Psoas muscle (tissue), 8 donors: ENCODE measurements around the gene GPAT3. TPM values are rescaled to one million over a fixed set of nuclear protein-coding genes. Genes with fewer than 3 reads are reported as not detected.
A peak's percentile ranks its signal among the peaks of the same experiment; 100 is the strongest.

Experiments
- ATAC-seq, 4 donors: fragments of 200-7000 bp; cut with Tn5 transposase; one replicate each; pipeline ENCODE4 v1.9.1; 2020; ENCODE audit warnings: moderate library complexity in 3 of 4, mild to moderate bottlenecking in 2 of 4
- DNase-seq, 2 donors: peaks; one replicate each; pipeline ENCODE4 v3.0.0-alpha.2; 2020
- H3K27ac ChIP-seq: fragments of 200-600 bp; one replicate; pipeline ENCODE4 v1.8.0; 2022
- H3K27me3 ChIP-seq, 3 donors: fragments of 200-600 bp in 1 of 3; one replicate each; pipeline versions ENCODE4 v1.6.1 to v1.8.0; 2013 to 2022; ENCODE audit warnings: low read length in 2 of 3, mild to moderate bottlenecking in 2 of 3, moderate library complexity in 1 of 3; ENCODE audit not compliant: insufficient read depth in 3 of 3
- H3K36me3 ChIP-seq, 2 donors: fragments of 200-600 bp in 1 of 2; one replicate each; pipeline versions ENCODE4 v1.6.1 to v1.8.0; 2013 to 2022; ENCODE audit warnings: low read depth in 1 of 2, mild to moderate bottlenecking in 1 of 2, moderate library complexity in 1 of 2; ENCODE audit not compliant: insufficient read depth in 1 of 2
- H3K4me1 ChIP-seq: fragments of 200-600 bp; one replicate; pipeline ENCODE4 v1.8.0; 2022
- H3K4me3 ChIP-seq: fragments of 200-600 bp; one replicate; pipeline ENCODE4 v1.8.0; 2022; ENCODE audit warnings: mild to moderate bottlenecking
- H3K9me3 ChIP-seq: fragments of 200-600 bp; one replicate; pipeline ENCODE4 v1.8.0; 2022
- CTCF ChIP-seq: fragments of 200-600 bp; IDR thresholded peaks from one replicate; pipeline ENCODE4 v1.8.0; 2022; ENCODE audit warnings: antibody characterized with exemption
- WGBS, 3 donors: extraction: QIAGEN DNeasy Blood & Tissue Kit; methylation state at CpG; one replicate each; pipeline versions ENCODE4 v1.1.6 to v1.1.7; 2013; 5-methylcytosine and 5-hydroxymethylcytosine counted together
- intact Hi-C, 2 donors: fragments of 100-400 bp; cut with DNase I; formaldehyde crosslinking; loops; one replicate each; pipeline versions ENCODE4 v1.11.0 to v1.14.2; 2022
- polyA plus RNA-seq, 3 donors: library from polyadenylated mRNA; stranded (reverse); fragments of 200-250 nt; gene quantifications; one replicate each; pipeline ENCODE4 v1.2.3, GENCODE V29; 2013
- total RNA-seq, 4 donors: library from RNA; stranded (reverse); fragmentation: NEBNext Ultra II Directional in 2 of 4; extraction: Animal tissue kit (Norgen Biotek cat#: 25700) in 2 of 4; gene quantifications; one replicate each; pipeline versions ENCODE4 v1.2.1 to v1.2.4, GENCODE V29; 2021 to 2023
- donor health status: healthy with polysubstance abuse.
- donor health status: DM: no; HTN: no; CAD: no; lungs with moderate emphysema.
- donor health status: Bipolar disorder and iron deficiency.
- donor health status: healthy.
- donor health status: DM: yes; HTN: yes; CAD: no.
- donor health status: DM: no; HTN: no; CAD: no.
- donor health status: DM: no; HTN: no; CAD: no.
- donor health status: DM: yes; HTN: yes; CAD: no.

GPAT3 gene
- total and polyA plus RNA-seq, 7 donors = 18.9 to 108 (median 42.0) TPM

GRCh38 chr4:83561381-83561780 lies 25.5 kb downstream of the GPAT3 start:
- Histone ChIP-seq H3K4me3 (no peak overlapping the region), H3K27me3 (no peaks in the 10 kb centered on the region), H3K36me3 (no peaks in the 10 kb centered on the region), H3K27ac (peak overlapping the region; percentile 75), H3K4me1 (peaks cover 43% of the 10 kb centered on the region), H3K9me3 (no peaks in the 10 kb centered on the region)
- 16 to 39% (median 18%) methylated on average over 2 of the region's 2 CpGs for WGBS, 3 donors
- TF ChIP-seq CTCF = no peak
- intact Hi-C loops = no loop called here
- no peak for DNase-seq
- peak; percentile 86 to 90 (median 88) for ATAC-seq

- Histone ChIP-seq H3K27ac (peak overlapping the region; percentile 5), H3K4me3 (no peak overlapping the region), H3K36me3 (no peaks in the 10 kb centered on the region), H3K4me1 (peaks cover 25% of the 10 kb centered on the region), H3K27me3 (no peaks in the 10 kb centered on the region), H3K9me3 (no peaks in the 10 kb centered on the region)
- ATAC-seq (no peak), DNase-seq (no peak)
- WGBS, 3 donors = 82 to 93% (median 88%) methylated on average over 1 of the region's 1 CpG
- no peak for TF ChIP-seq CTCF
- intact Hi-C loops = no loop called here
Observed at GRCh38 chr4:83563998-83564397, 28.1 kb downstream of the GPAT3 start.

- H3K4me3 ChIP-seq = no peak overlapping the region
- no peaks in the 10 kb centered on the region for H3K9me3 ChIP-seq
- DNase-seq (no peak), ATAC-seq (no peak)
- peaks cover 11% of the 10 kb centered on the region for H3K4me1 ChIP-seq
- no peak overlapping the region for H3K27ac ChIP-seq
- 82 to 84% (median 82%) methylated on average over 3 of the region's 3 CpGs for WGBS, 3 donors
- no peaks in the 10 kb centered on the region for H3K36me3 ChIP-seq
- intact Hi-C loops = no loop called here
- TF ChIP-seq CTCF = no peak
- H3K27me3 ChIP-seq = no peaks in the 10 kb centered on the region
Observed at GRCh38 chr4:83568062-83568461, 32.2 kb downstream of the GPAT3 start.

GRCh38 chr4:83569429-83569828 lies 33.5 kb downstream of the GPAT3 start:
- DNase-seq (no peak), ATAC-seq (peak in 3 of 4 donors; percentile 43 to 66 (median 57))
- TF ChIP-seq CTCF = no peak
- no peaks in the 10 kb centered on the region for H3K36me3 ChIP-seq
- 35 to 45% (median 40%) methylated on average over 4 of the region's 4 CpGs for WGBS, 3 donors
- no peaks in the 10 kb centered on the region for H3K9me3 ChIP-seq
- intact Hi-C loops = no loop called here
- H3K27ac ChIP-seq = no peak overlapping the region
- H3K27me3 ChIP-seq = no peaks in the 10 kb centered on the region
- H3K4me1 ChIP-seq = peaks cover 22% of the 10 kb centered on the region
- H3K4me3 ChIP-seq = no peak overlapping the region

- no peak overlapping the region for H3K27ac ChIP-seq
- ATAC-seq (peak in 1 of 4 donors; percentile 17), DNase-seq (no peak)
- no peaks in the 10 kb centered on the region for H3K9me3 ChIP-seq
- no peaks in the 10 kb centered on the region for H3K36me3 ChIP-seq
- H3K27me3 ChIP-seq = no peaks in the 10 kb centered on the region
- intact Hi-C loops = loop anchor here in 1 of 2 donors (5.0 kb wide), 1 partner anchor 33 kb away; the partner anchor contains the start of gene GPAT3
- WGBS, 3 donors = 69 to 80% (median 75%) methylated on average over 5 of the region's 5 CpGs
- TF ChIP-seq CTCF = no peak
- H3K4me3 ChIP-seq = no peak overlapping the region
- H3K4me1 ChIP-seq = peaks cover 22% of the 10 kb centered on the region
Observed at GRCh38 chr4:83569987-83570386, 34.1 kb downstream of the GPAT3 start.
